Fibroblast of pulmonary artery (primary cell): ENCODE results near the gene CPLX3.

Source experiments
- DNase-seq: peaks from one replicate; pipeline ENCODE4 v3.0.0-alpha.2; 2010; ENCODE audit warnings: low read depth
- H3K4me3 ChIP-seq: replicated peaks from 2 replicates; pipeline ENCODE4 v1.5.1; 2011; ENCODE audit warnings: low read depth, mild to moderate bottlenecking, control low read depth, low read length, moderate library complexity
- TF ChIP-seq, protein P1 (sequence below): IDR thresholded peaks from 2 replicates; pipeline ENCODE4 v1.5.1; 2011; ENCODE audit warnings: mild to moderate bottlenecking, control low read depth, low read length, inconsistent platforms; ENCODE audit errors: missing control alignments

CPLX3 gene

DNA sequence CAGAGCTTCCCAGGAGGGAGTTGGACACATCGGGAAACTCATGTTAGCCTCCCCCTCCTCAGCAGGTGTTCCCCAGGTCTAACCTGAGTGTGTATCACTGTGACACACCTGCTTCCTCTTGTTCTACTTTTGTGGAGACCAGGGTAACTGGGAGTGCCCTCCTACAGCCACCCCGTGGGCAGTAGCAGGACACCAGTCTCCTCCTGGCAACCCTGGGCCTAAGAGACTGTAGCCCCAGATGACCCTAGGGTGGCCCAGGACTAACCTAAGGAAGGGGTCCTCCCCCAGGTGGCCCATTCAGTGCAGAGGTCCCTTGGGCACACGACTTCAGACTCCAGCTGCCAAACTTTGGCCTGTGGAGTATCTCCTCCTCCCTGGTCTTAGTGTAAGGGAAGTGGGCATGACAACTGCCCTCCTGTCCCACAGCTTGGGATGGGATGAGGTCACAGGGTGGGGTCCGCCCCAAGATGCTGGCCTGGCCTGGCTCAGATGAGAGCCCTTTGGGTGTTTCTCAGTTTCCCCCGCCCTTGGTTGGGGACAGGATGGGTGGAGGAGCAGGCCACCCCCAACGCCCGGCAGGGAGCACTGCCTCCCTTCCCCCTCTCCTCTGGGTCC lies 39.8 kb upstream of the CPLX3 start:
- H3K4me3 ChIP-seq = no peak overlapping the region
- TF ChIP-seq, protein P1, sequence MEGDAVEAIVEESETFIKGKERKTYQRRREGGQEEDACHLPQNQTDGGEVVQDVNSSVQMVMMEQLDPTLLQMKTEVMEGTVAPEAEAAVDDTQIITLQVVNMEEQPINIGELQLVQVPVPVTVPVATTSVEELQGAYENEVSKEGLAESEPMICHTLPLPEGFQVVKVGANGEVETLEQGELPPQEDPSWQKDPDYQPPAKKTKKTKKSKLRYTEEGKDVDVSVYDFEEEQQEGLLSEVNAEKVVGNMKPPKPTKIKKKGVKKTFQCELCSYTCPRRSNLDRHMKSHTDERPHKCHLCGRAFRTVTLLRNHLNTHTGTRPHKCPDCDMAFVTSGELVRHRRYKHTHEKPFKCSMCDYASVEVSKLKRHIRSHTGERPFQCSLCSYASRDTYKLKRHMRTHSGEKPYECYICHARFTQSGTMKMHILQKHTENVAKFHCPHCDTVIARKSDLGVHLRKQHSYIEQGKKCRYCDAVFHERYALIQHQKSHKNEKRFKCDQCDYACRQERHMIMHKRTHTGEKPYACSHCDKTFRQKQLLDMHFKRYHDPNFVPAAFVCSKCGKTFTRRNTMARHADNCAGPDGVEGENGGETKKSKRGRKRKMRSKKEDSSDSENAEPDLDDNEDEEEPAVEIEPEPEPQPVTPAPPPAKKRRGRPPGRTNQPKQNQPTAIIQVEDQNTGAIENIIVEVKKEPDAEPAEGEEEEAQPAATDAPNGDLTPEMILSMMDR = no peak
- DNase-seq = no peak

DNA sequence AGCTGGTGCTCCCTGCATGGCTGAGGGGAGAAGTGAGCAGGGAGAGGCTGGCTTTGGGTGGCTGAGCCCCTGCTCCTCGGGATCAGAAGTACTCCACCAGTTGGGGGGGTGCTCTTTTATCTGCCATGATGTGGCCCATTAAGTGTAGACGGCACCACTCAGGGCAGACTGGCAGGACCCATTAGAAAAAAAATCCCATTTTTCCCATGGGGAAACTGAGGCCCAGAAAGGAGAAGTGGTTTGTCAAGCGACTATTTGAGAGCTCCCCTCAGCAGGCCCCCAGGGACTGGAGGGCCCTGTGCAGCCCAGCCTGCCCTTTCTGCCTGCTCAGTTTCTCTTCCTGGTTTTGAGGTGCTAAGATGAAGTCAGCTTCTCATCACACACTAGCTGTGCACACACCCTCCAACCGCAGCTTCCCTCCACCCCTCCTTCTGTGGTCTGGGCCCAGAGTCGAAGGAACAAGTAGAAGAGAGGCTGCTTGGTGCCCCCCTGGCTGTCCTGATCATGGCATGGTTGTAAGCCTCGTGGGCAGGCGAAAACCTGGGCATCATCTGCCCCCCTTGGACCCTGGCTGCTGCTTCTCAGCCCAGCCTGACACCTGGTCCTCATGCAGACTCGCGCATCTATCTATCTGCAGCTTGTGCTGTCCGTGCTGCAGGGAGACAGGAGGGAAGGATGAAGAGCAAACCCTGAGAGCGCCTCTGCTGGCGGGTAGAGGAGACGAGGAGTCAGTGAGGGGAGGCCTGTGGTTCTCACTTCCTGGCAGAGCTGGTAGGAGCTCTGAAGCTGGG lies 39.0 kb upstream of the CPLX3 start:
- TF ChIP-seq, protein P1 = peak; percentile 77
- peak; percentile 70 for DNase-seq
- H3K4me3 ChIP-seq = no peak overlapping the region

DNA sequence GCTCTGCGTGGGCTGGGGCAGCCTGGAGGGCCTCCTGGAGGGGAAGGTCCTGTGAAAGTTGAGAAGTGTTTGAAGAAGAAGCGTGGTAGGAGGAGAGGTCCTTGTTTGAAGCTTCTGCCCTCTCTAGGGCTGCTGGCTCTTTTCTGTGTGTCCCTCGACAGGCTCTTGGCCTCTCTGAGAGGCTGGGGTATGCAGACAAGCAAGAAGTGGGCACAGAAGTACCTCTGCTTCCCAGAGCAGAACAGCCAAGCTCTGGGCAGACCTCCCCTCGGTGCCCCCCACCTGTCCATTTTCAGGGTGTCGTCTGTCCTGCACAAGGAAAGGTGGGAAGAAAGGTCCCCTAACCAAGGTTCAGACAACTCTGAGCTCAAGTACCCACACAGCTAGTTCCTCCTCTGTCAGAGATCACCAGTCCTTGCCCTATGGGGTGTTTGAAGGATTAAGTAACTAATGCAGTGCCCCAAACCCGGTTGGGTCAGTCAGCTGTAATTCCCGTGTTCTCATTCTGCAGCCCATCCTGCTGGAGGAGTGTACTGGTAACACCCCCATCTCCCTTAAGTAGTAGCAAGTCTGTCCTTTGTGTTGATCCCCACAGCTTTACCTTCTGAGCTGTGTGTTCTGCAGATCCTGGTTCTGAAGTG lies 38.3 kb upstream of the CPLX3 start:
- TF ChIP-seq, protein P1 = no peak
- DNase-seq = no peak
- no peak overlapping the region for H3K4me3 ChIP-seq

DNA sequence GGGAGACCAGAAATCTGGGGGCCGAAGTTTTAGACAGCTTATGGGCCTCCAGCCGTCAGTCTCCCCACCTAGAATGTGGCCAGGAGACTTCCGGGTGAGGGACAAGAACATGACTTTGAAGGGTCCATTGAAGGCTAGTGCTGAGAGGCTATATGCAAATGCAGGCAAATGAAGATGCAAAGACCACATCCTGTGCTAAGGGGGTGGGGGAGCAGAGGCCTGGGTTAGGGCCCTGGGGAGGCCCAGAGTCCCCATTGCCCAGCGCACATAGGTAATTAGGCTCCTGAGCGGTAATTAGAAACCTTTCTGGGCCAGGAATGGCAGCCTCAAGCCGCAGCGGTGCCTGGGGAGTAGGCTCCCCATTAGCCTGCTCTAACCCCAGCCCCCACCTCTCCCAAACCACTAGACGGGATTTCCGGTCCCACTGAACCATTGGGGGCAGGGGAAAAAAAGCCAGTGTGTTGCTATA lies 37.7 kb upstream of the CPLX3 start:
- no peak overlapping the region for H3K4me3 ChIP-seq
- TF ChIP-seq, protein P1 = no peak
- DNase-seq = no peak

DNA sequence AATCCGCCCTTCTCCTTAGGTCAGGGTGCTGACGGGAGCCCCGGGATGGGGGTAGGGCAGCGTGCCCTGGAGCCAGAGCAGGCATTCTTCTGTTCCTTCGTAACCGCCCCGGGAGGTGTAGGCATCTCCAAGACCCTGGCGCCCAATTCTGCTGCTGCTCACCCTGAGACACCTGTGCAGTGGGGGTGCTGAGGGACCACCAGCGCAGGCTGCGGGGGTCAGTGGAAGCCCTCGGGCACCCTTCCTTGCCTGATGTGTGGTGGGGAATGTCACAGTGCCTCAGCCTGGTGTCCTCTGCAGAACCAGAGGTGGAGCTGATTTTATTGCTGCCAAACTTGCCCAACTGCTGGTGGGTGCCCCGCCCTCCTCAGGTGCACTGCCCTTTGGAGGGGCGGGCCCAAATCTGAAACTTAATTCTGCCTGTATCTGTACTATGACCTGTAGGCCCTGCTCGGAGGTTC lies 37.2 kb upstream of the CPLX3 start:
- no peak overlapping the region for H3K4me3 ChIP-seq
- TF ChIP-seq, protein P1 = no peak
- no peak for DNase-seq

DNA sequence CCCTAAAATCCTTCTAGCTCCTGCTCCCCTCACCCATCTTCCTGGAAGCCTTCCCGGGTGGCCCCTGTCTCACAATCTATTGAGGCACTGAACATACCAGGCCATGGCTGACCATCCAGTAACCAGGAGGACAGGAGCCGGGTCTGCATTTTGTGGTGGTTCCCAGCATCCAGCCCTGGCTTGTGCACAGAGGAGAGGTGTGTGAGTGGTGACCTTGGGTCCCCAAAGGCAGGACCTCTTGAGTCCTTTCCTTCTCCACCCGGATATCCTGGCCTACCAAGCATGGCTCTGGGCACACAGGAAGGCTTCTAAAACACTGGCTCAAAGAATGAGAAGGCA lies 36.7 kb upstream of the CPLX3 start:
- no peak overlapping the region for H3K4me3 ChIP-seq
- TF ChIP-seq, protein P1 = no peak
- DNase-seq = no peak
